Right lung (tissue), 5 donors: ENCODE measurements around the gene TMEM131. TPM values are rescaled to one million over a fixed set of nuclear protein-coding genes. Genes with fewer than 3 reads are reported as not detected.

Experiments used
- DNase-seq, 2 donors: peaks; one replicate each; pipeline ENCODE4 v3.0.0-alpha.2; 2013
- polyA plus RNA-seq, 5 donors: library from polyadenylated mRNA; unstranded; fragments of 120-200 nt; gene quantifications; one replicate each; pipeline versions ENCODE4 v1.2.1 to v1.2.3, GENCODE V29; 2013; ENCODE audit warnings: inconsistent platforms in 1 of 5, low replicate concordance in 1 of 5; ENCODE audit not compliant: insufficient read length in 5 of 5, insufficient read depth in 1 of 5

TMEM131 gene
- polyA plus RNA-seq, 5 donors, result 41.3 to 50.1 (median 46.7) TPM

GRCh38 chr2:97763176-97763845 is 232.4 kb downstream of the TMEM131 start:
- no peak for DNase-seq

- no peak for DNase-seq
Measured at GRCh38 chr2:97761192-97761591, 234.6 kb downstream of the TMEM131 start.

- DNase-seq, result no peak
Measured at GRCh38 chr2:97760480-97761049, 235.2 kb downstream of the TMEM131 start.

- DNase-seq, result no peak
Measured at GRCh38 chr2:97759727-97760407, 235.9 kb downstream of the TMEM131 start.

- no peak for DNase-seq
Measured at GRCh38 chr2:97758131-97758705, 237.5 kb downstream of the TMEM131 start.

GRCh38 chr2:97757062-97757461 is 238.7 kb downstream of the TMEM131 start:
- no peak for DNase-seq

GRCh38 chr2:97755491-97755890 is 240.3 kb downstream of the TMEM131 start:
- DNase-seq, result no peak

- DNase-seq, result no peak
Measured at GRCh38 chr2:97754690-97755346, 240.9 kb downstream of the TMEM131 start.

GRCh38 chr2:97752342-97753334 is 243.1 kb downstream of the TMEM131 start:
- no peak for DNase-seq

- DNase-seq, result peak; percentile 14 to 19
Measured at GRCh38 chr2:97751752-97752151, 244.0 kb downstream of the TMEM131 start.

- no peak for DNase-seq
Measured at GRCh38 chr2:97750017-97750416, 245.7 kb downstream of the TMEM131 start.

GRCh38 chr2:97749581-97749980 is 246.2 kb downstream of the TMEM131 start:
- no peak for DNase-seq

GRCh38 chr2:97747716-97748115 is 248.0 kb downstream of the TMEM131 start:
- DNase-seq, result no peak

- no peak for DNase-seq
Measured at GRCh38 chr2:97747285-97747684, 248.5 kb downstream of the TMEM131 start.

- DNase-seq, result no peak
Measured at GRCh38 chr2:97745474-97746174, 250.1 kb downstream of the TMEM131 start.

GRCh38 chr2:97743913-97744312 is 251.8 kb downstream of the TMEM131 start:
- no peak for DNase-seq

GRCh38 chr2:97742381-97742847 is 253.3 kb downstream of the TMEM131 start:
- no peak for DNase-seq

GRCh38 chr2:97741686-97742085 is 254.1 kb downstream of the TMEM131 start:
- no peak for DNase-seq

GRCh38 chr2:97741251-97741650 is 254.5 kb downstream of the TMEM131 start:
- DNase-seq, result no peak

GRCh38 chr2:97740590-97741182 is 255.1 kb downstream of the TMEM131 start:
- DNase-seq, result no peak
